ENCODE measurements around the gene TMEM233. TPM values are rescaled to one million over a fixed set of nuclear protein-coding genes. Genes with fewer than 3 reads are reported as not detected.
A peak's percentile ranks its signal among the peaks of the same experiment; 100 is the strongest.

Gene TMEM233
- total RNA-seq, 4 donors from 2014 or later = 0.13 to 0.19 (median 0.15) TPM; not detected in 1

- no peaks in the 10 kb centered on the region for H3K9me3 ChIP-seq
- H3K4me1 ChIP-seq = peaks cover 9 to 24% (median 11%) of the 10 kb centered on the region in 3 donors
- 64 to 100% methylated on average over 1 of the region's 1 CpG for WGBS, 2 donors
- no peak overlapping the region for H3K4me3 ChIP-seq
- peak overlapping the region in 1 of 4 donors; percentile 24 for H3K27ac ChIP-seq
- DNase-seq = no peak
- no peaks in the 10 kb centered on the region for H3K36me3 ChIP-seq
- TF ChIP-seq CTCF (IDR thresholded peaks at IDR 0.05) (no peak), POLR2A (IDR thresholded peaks at IDR 0.05) (no peak)
- no peaks in the 10 kb centered on the region for H3K27me3 ChIP-seq
- intact Hi-C loops (cut with DNase I) = no loop called here
Measured at GRCh38 chr12:119664642-119665041, 71.1 kb downstream of the TMEM233 start.

GRCh38 chr12:119665164-119665929 lies 71.8 kb downstream of the TMEM233 start:
- Histone ChIP-seq H3K9me3 (no peaks in the 10 kb centered on the region), H3K27me3 (no peaks in the 10 kb centered on the region), H3K36me3 (no peaks in the 10 kb centered on the region), H3K4me1 (peaks cover 9 to 32% (median 17%) of the 10 kb centered on the region in 3 donors), H3K4me3 (no peak overlapping the region), H3K27ac (peak overlapping the region in 1 of 4 donors; percentile 24)
- intact Hi-C loops (cut with DNase I) = no loop called here
- no peak for TF ChIP-seq CTCF (IDR thresholded peaks at IDR 0.05)
- TF ChIP-seq POLR2A (IDR thresholded peaks at IDR 0.05) = no peak
- WGBS, 2 donors = 88 to 96% methylated on average over 4 of the region's 4 CpGs
- DNase-seq = no peak

GRCh38 chr12:119666226-119666795 lies 72.7 kb downstream of the TMEM233 start:
- Histone ChIP-seq H3K27me3 (no peaks in the 10 kb centered on the region), H3K4me1 (peaks cover 14 to 41% (median 17%) of the 10 kb centered on the region in 3 donors), H3K27ac (peak overlapping the region in 1 of 4 donors; percentile 4), H3K9me3 (no peaks in the 10 kb centered on the region), H3K36me3 (peaks cover 0 to 7% (median 0%) of the 10 kb centered on the region in 3 donors), H3K4me3 (no peak overlapping the region)
- 57 to 58% methylated on average over 2 of the region's 2 CpGs for WGBS, 2 donors
- no peak for DNase-seq
- intact Hi-C loops (cut with DNase I) = no loop called here
- TF ChIP-seq POLR2A (IDR thresholded peaks at IDR 0.05) (no peak), CTCF (IDR thresholded peaks at IDR 0.05) (no peak)

GRCh38 chr12:119666900-119667576 lies 73.5 kb downstream of the TMEM233 start:
- peak overlapping the region; percentile 64 to 91 (median 80) for H3K4me3 ChIP-seq

More at GRCh38 chr12:119666900-119667576, 73.5 kb downstream of the TMEM233 start:
- Histone ChIP-seq H3K27me3 (no peaks in the 10 kb centered on the region), H3K4me1 (peaks cover 17 to 48% (median 18%) of the 10 kb centered on the region in 3 donors), H3K36me3 (peaks cover 0 to 14% (median 0%) of the 10 kb centered on the region in 3 donors), H3K27ac (peak overlapping the region in 3 of 4 donors; percentile 94 to 97 (median 95)), H3K9me3 (no peaks in the 10 kb centered on the region)
- intact Hi-C loops (cut with DNase I) = no loop called here
- DNase-seq = no peak
- WGBS, 2 donors = 9 to 15% methylated on average over 9 of the region's 9 CpGs
- TF ChIP-seq CTCF (IDR thresholded peaks at IDR 0.05) (no peak), POLR2A (IDR thresholded peaks at IDR 0.05) (no peak)

Data from esophagus squamous epithelium (tissue), 5 donors.